GM21737 (cell line): ENCODE measurements around the gene CREB5.
A peak's percentile ranks its signal among the peaks of the same experiment; 100 is the strongest.
"Not testable (repeated sequence)": the region's sequence is repeated elsewhere in the genome, so short reads cannot be mapped to it uniquely, and the experiment has no call there.

Experiments used
- ATAC-seq: cut with Tn5 transposase; IDR thresholded peaks from one replicate; pipeline ENCODE4 v1.9.1; 2021; ENCODE audit warnings: mild to moderate bottlenecking, moderate library complexity; ENCODE audit not compliant: unreplicated experiment

CREB5 gene

DNA sequence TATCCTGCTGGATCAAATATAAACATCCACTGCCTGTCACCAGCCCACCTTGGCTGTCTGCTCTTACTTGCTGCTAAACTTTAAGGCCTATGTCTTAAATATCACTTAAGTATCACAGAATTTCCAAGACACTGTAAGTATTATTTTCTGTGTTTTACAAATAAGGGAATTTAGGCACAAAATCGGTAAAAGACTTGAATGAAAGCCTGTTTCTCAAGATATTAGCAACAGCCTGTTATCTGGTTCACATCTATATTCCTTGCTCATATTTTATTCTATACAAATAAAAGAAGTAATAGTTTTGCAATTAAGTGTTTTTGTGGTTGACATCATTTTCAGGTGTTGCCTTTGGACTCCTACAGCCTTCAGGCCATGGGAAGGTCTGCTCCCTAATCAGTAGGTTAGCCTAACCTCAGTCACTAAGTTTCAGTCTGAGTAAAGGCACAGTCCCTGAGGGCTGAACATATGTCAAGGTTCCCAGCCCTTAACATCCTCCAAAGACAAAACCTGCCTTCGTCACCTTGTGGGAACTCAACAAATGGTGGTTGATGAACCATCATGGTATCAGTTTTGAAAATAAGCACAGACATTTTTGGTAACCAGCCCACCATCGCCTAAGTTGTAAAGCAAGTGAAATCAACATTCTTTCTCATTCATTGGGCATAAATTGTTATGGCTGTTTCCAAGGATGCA, 127.1 kb downstream of the CREB5 start:
- ATAC-seq: peak; percentile 95

DNA sequence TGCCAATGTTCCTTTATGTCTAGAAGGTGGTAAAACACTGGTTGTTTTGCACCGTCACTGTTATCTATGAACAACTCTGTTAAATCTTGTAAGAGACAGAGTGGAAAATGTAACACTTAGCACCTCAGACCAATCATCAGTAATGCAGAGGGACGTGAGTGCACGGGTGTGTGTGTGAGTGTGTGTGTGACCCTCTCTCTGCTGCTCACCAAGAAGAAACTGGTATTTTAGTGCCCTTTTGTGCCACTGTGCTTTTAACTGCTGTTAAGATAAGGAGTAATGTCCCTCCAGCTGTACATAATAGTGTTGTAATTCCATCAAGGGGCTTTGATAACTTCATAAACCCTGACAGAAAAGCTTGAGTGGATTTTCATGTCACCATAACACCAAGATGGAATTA, 130.1 kb downstream of the CREB5 start:
- no peak for ATAC-seq

DNA sequence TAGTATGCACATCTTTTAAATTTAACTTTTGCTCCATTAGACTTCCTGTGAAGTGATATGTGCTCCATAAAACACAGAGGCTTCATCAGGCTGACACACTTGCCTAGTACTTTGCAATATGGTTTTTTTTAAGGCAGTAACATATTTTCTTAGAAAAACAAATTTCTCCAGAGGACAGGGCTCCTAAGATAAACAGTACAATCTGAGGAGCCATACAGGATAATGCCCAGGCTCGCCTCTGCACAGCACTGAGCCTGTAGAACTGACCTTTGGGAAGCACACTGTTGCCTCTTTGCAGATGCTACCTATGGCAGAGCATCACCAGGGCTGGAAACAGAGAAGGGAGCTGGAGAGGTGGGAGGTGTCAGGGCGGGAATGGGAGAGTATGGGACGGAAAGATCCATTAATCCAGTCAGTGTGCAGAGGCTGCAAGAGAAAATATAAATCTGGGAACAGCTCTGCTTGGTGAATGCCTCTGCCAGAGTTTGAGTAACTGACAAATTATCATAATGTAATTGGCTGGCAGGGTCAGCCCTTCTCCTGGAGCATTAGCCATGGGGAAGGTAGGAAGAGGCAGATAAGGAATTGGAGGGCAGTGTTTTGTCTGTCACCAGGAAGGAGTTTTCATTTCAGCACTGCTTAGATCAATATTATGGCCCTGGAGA, 132.3 kb downstream of the CREB5 start:
- no peak for ATAC-seq

DNA sequence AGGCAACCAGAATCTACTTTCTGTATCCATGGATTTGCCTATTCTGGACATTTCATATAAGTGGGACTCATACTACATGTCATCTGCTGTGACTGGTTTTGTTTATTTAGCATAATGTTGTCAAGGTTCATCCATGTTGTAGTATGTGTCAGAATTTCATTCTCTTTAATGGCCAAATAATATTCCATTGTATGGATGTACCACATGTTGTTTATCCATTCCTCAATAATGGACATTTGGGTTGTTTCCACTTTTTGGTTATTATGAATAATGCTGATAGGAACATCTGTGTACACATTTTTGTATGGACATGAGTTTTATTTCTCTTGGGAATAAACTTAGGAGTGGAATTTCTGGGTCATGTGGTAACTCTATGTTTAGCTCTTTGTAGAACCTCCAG, 133.7 kb downstream of the CREB5 start:
- ATAC-seq: no peak

DNA sequence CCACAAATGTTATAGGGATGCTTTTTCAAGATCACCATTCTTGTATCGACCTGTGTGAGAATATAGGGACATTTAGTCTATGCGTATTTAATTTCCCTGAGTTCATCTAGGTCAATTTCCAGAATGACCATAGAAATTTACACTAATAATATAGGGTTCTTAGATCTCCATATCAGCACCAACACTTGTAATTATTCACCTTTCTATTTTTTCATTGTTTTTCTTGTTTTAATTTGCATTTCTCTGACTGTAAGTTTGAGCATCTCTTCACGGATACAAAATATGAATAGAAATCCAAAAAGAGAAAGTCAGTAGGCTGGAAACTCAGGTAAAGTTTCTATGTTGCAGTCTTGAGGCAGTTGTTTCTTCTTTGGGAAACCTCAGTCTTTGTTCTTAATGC, 134.8 kb downstream of the CREB5 start:
- ATAC-seq: no peak

DNA sequence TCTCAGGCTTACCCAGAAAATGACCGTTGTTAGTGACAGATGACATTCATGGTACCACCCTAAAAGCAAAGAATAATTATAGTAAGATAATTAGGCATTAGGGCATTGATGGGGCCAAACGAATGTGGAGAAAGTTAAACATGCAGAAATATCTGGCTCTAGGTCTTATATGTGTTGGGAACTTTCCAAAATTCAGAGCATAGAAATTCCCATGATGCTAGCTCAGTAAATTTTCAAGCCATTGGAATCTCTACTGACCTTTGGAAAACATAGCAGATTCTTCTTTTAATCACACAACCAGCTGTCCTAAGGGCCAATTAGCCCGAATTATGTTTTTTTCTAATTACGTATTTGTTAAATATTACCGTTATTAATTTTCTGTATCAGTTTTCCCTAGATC, 136.1 kb downstream of the CREB5 start:
- no peak for ATAC-seq

DNA sequence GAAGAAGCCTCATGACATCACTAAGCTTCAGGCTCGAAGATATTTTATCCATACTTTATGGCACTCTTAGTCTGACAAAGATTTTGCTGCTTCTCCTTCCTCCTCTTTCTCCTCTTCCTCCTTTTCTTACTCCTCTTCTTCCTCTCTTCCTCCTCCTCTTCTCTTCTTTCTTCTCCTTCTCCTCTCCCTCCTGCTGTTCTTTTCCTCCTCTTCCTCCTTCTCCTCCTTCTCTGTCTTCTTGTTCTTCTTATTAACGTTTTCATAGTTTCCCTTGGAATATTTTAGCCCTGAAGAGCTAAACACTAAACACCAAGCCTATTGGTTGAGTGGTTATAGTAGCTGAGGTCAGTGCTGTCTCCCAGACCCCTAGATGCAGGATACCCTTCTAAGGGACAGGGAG, 137.7 kb downstream of the CREB5 start:
- ATAC-seq: no peak

DNA sequence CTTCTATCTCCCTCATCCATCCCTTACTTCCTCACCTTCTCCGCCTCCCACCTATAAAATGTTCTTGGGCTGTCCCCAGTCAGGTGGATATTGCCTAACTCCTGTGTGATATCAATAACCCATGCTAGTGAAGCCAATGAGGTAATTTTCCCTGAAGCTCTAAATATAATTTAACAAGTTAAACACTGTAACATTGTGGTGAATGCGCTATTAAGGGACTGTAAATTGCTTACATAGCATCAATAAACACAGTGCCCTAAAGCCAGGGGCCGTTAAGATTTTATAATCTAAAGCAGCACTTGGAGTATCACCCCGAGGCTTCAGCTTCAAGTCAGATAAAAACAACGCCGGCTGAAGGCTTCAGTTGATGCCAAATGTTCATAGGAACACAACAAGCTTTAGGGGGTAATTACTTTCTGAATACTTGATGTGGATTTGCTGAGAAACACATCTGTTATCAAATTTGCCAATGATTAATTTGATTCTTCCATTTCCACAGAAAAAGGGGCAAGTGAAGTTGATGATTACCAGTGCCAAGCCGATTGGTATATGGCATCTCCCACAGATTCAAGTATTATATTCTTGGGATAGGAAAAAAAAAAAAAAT, 138.4 kb downstream of the CREB5 start:
- ATAC-seq: no peak

DNA sequence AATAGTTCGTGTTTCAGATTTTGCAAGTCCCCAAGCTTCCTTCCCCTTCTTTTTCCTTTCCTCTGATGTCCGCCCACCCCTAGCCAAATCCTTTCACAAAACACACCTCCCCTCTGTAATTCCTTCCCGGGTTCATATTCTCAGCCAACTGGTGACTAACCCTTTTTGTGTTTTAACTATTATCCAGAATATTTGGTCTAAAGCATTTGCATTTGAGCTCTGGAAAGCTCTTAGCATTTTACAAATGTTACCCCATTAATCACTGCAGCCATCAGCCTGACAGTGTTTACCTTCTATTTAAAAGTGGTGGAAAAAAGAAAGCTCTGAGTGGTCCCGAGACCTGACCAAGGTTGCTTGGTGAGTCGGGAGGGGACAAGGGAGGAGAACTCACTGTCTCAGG, 139.0 kb downstream of the CREB5 start:
- ATAC-seq: no peak

DNA sequence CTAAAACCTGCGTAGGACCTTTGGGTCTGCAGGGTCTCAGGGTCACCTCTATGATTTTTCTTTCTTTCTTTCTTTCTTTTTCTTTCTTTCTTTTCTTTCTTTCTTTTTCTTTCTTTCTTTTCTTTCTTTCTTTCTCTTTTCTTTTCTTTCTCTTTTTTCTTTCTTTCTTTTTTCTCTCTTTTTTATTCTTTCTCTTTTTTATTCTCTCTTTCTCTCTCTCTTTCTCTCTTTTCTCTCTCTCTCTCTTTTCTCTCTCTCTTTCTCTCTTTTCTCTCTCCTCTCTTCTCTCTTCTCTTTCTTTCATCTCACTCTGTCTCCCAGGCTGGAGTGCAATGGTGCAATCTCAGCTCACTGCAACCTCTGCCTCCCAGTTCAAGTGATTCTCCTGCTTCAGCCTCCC, 139.4 kb downstream of the CREB5 start:
- ATAC-seq: not testable (repeated sequence)

DNA sequence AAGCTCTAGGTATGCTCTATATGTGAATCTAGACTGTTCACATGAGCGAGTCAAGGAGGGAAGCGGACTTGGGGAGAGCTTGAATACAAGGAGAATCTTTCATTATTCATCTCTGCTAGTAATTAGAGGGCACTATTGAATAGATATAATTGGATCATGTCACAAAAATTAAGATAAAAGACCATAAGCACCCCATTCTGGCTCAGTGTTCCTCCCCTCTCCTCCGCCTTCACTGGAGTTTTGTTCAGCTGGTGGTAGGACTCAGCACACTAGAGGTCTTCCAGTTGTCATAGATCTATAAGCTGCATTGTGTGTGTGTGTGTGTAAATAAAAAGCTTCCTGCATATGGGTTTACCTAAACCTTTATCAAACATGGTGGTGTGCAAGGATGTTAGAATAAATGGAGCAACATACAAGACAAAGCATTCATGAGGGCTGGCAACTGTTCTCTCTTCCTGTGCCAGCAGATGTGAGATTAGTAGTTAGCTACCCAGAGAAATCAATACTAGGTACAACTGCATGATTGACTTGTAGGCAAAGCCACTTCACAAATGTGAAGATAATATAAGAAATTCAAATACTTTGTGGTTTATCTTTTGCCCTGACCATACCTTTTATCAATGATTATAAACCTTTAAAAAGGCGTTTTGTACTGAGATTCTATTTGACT, 142.6 kb downstream of the CREB5 start:
- no peak for ATAC-seq

DNA sequence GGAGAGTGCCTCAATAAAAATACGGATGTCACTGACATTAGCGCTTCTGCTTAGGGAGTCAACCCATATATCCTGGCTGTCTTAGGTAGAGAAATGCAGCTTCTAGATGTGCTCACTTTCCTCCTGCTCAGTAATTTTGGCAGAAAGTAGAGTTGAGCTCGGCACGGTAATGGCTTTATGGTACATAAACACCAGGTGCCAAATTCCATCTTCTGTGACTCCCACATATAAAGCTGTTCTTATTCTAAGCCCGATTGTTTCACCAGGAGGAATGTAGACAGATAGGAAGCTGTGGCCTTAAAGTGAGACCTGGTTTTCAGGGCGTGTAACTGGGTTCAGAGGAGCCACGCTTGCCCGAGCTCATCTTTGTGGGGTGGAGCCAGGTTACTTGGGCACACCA, 143.7 kb downstream of the CREB5 start:
- no peak for ATAC-seq

DNA sequence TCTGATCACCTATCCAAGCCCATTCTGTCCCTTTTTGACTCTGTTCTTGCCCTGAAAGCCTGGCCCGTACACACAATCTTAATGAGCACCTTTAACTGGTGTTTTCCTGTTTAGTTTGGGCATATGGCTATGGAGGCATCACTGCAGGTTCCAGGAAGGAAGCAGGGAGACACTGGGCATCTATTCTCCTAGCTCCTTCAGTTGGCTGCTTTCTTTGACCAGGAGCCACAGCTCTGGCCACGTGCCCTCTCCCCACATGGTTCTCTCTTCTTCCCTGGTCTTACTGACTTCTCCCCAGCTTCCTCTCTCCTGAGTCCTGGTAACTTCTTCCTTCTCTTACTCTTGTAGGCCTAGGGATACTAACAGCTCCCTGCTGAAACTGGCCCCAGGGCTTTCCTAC, 144.4 kb downstream of the CREB5 start:
- ATAC-seq: no peak

DNA sequence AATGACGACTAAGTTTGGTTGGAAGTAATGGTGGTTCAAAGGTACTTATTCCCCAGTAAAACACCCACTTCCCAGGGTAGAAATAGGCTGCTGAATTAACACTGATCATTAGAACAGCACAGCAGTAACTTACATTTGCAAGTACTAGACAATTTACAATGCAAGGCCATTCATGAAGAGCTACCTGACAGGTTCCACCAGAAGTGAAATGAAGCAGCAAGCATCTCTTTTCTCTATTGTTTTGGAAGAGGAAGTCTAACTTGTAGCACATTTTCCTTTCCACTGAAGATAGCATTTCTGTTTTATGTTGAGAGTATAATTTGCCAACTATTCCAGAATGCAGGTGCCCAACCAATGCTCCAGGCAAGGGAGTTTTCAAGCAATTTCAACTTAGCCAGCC, 145.9 kb downstream of the CREB5 start:
- ATAC-seq: no peak

DNA sequence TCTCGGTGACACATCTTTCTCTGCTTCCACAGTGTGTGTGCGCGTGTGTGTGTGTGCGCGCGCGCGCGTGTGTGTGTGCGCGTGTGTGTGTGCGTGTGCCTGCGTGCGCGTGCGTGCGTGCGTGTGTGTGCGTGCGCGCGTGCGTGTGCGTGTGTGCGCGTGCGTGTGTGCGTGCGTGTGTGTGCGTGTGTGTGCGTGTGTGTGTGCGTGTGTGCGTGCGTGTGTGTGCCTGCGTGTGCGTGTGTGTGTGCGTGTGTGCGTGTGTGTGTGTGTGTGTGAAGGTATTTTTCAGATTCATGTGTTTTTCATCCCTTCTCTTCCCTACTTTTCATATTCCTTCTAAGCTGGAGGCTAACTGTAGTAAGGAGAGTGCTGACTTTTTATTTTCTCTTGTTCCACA, 148.4 kb downstream of the CREB5 start:
- no peak for ATAC-seq

DNA sequence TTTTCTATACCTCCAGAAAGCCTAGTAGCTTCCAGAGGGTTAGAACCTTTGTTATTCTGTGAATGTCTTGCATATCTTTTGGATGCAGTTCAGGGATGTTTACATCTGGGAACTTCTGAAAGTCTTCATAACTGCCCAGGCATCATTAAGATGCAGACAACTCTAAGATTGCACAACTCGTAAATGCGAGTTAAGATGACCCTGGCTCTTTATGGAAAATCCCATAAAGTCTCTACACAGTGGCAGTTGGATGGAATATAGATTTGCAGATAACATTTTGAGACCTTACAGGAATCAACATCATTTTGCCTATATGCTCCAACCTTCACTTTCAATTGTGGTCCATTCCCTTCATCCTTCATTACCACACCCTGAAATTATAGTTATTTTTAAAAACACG, 151.7 kb downstream of the CREB5 start:
- no peak for ATAC-seq

DNA sequence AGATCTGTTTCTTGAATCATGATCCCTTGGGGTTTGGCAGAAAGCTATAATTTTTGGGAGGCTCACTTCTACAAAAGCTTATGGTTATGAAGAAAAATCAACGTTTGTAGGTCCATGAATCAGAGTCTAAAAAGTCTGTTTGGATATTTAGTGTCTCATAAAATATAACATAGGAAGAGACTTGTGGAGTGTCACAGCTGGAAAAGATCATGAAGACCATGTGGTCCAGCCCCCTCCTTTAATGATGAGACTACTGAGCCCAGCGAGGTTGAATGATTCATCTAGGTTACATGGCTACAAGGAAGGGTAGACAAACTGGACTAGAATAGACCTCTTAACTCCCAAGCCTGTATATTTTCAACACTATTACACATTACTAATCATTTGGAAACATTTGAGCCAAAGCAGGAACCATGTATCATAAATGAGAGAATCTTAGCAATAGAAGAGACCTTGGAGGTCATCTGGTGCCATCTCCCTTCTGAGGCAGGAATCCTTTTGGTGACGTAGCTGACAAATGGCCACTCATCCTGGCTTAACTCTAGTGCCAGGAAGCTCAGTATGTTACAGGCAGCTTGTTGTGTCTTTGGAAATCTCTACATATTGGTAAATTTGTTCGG, 152.5 kb downstream of the CREB5 start:
- no peak for ATAC-seq

DNA sequence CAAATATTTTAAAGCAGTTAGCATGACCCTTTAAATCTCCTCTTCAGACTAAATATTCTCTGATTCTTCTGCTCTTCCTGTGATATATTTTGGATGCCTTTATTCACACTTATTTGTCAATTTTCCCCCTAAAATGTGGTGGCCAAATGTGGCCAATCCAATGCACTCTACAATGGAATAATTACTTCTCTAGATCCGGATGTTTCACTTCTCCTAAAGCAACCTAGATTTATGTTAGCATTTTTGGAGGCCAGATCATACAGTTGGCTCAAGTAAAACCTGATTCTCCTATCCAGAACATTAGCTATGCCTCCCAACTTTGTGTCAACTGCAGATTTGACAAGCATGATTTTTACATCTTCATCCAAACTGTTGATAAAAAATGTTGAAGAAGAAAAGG, 153.7 kb downstream of the CREB5 start:
- ATAC-seq: no peak

DNA sequence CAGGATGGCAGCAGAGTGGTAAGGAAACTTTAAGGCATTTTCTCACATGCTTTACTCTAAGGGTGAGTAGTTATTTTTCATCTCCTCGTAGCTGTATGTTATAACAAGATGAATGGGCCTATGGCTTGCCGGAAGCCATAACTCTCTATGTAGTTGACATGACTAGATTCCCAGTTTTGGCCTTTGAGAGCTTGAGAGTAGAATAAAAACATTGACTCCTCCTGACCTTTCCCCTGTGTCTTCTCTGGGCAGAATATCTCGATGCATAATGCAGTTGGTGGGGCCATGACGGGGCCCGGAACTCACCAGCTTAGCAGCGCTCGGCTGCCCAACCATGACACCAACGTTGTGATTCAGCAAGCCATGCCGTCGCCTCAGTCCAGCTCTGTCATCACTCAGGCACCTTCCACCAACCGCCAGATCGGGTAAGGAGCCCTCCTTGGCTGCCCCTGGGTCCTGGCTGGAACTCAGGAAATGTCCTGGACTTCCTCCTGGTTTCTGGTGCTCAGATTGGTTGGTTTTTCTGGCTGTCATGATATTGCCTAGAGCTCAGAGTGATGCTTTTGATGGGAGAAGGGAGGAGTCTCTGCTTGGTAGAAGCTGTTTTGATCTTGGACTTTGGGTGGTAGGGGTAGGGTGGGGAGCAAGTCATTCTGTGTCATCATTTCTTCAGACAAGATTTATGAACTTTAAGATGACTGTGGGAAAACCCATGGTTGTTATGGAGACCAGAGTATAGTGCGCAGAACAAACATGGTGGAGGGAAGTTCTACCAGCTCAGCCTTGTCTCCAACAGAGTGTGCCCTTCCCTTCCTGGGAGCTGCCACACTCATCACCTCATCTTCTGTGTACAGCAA, 158.0 kb downstream of the CREB5 start:
- ATAC-seq: peak; percentile 91

DNA sequence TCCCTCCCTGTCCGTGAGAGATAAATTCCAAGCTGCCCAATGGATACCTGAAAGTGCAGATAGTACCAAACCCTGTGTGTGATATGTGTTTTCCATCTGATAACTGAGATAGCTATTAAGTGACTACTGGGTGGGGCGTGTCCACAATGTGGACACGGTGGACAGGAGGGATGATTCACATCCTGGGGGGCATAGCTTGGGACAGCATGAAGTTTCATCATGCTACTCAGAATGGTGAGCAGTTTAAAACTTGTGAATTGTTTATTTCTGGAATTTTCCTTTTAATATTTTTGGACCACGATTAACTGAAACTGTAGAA, 158.6 kb downstream of the CREB5 start:
- ATAC-seq: no peak

DNA sequence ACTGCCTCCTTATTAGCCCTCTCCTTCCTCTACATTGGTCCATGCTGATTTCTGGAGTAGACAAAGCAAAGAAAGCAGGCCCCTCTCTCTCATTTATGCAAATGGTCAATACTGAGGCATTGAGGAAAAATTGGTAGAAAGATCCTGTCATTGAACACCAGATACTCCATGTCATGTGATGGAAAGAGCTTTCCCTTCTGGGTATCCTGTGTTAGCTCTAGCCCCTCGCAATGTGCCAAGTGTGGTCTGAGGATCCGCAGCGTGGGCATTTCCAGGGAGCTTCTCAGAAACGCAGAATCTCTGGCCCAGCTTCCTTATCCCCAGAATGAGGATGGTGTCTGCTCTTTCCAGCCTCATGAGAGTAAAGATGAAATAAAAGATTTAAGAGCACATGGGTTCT, 159.1 kb downstream of the CREB5 start:
- no peak for ATAC-seq
